ENCODE results near the gene SLC13A5.

DNA sequence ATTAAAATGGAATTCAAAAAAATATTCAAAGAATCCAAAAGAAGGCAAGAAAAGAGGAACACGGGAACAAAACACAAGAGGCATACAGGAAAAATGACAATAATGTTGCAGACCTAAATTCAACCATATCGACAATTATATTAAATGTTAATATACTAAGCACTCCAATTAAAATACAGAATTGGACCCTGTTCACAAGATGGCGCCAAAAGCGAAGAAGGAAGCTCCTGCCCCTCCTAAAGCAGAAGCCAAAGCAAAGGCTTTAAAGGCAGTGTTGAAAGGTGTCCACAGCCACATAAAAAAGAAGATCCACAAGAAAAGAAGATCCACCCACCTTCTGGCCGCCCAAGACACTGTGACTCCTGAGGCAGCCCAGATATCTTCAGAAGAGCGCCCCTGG, 36.4 kb upstream of the SLC13A5 start:
- no peak for TF ChIP-seq POLR2AphosphoS5 (IDR thresholded peaks at IDR 0.05; ENCODE audit: borderline replicate concordance, low read depth, low read length)
- no peak for TF ChIP-seq EZH2 (IDR thresholded peaks at IDR 0.05)
